Right kidney (tissue), 1 donor: Measurements from ENCODE around the gene E4F1.

ENCODE experiments used
- DNase-seq: peaks from one replicate; pipeline ENCODE4 v3.0.0-alpha.2; 2016

E4F1 gene

DNA sequence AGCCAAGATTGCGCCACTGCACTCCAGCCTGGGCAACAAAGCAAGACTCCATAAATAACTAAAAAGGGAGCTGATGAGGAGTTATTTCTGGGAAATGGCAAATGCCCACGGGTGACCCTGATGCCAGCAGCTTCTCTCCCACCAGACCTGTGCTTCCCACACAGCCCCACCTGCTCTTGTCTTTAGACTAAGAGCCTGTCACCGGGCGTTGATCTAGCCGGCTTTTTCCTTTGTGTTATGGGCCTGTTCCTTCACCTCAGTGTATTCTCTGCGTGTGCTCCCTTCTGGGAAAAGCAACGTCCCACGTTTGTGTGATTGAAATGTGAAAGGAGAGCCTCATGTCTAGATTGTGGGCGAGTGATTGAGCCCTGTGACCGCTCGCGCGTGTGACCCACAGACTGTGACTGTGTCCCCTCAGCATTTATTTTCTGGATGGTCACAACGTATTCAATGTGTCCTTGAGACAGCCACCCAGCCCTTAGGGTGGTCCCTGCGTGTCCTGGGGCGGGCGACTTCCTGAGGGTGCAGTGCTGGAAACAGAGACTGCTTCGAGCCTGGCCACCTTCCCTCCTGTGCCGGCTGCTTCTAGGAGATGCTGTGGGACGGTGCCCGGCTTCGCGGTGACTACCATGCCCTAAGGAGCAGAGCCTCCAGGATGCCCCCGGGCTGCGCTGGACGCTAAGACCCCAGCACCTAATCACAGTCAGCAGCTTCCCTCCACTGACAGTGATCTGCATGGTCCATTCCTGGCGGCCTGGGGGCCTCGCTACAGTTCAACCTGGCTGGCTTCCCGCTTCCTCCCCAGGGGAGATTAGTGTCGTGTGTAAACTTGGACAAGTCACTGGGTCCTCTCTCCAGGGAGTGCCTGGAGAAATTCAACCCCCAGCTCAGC is 52.3 kb downstream of the E4F1 start:
- DNase-seq: no peak

DNA sequence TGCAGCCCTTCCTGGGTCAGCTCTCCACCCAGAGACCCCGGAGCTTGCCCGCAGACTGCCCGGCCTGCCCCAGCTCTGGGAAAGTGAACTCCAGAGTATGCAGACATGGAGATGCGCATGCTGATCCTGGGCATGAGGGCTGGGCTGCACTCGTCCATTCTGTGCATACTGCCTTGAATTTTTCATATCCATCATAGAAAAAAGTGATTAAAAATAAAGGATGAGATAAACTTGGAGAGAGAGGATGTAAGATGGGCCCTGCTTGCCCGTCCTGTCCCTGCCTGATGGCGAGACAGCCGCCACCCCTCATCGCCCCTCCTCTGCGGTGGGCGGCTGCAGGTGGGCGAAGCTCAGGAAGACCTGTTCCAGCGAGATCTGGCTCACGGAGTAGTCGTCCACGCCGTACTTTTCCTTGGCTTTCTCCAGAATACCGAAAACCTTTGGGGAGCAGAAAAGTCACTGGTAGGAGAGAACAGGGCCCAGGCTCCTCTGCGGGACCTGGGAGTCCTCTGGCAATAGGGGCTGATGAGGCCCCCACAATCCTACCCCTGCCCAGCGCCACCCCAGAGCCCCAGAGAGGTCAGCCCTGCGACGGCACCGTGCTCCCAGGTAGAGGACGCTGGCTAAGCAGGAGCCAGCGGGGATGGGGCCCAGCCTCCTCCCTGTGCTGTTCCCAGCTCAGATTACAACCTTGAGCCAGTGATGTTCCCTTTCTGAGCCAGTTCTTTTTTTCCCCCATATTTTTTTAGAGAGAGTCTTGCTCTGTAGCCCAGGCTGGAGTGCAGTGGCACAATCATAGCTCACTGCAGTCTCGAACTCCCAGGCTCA is 53.2 kb downstream of the E4F1 start:
- DNase-seq: no peak

DNA sequence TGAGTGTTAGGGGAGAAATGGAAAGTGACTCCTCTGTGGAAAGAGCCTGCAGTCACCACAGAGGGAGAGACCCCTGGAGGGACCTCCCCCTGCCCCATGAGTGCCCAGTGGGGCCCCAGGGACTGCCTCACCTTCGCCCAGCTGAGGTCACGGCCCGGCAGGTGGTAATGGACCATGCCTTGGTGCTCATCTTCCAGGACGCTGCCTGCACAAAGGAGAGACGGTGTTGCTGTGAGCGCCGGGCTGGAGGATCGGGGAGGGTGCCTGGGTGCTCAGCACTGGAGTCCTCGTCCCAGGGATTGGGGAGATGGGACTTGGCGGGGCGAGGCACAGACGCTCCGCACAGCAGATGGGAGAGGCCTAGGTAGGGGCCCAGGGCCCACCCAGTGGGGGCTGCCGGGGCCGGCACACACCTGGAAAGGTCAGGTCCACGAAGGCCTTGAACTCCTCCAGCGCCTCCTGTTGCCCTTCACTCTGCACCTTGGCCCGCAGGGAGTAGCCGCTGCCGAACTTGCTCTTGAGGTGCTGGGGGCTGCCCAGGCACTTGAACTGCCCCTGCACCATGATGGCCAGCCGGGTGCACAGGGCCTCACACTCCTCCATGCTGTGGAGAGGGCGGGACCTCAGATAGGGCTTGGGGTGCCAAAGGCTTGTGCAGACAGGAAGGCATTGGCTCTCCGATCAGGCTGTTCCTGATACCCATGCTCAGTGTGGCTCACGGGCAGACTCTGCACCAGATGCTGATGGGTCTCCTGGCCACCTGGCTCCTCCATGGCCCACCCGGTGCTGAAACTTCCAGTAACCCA is 54.3 kb downstream of the E4F1 start:
- no peak for DNase-seq

DNA sequence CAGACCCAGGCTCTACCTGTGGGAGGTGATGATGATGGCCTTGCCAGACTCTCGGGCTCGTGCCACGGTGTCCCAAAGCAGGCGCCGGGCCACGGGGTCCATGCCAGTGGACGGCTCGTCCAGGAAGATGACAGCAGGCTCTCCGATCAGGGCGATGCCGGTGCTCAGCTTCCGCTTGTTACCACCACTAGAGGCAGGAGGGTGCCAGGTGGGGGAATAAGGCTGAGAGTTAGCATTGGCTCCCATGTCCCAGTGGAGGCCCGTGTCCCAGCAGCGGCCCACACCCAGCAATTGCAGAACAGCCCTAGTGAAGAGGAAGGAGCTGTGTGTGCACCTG is 54.8 kb downstream of the E4F1 start:
- DNase-seq: no peak

DNA sequence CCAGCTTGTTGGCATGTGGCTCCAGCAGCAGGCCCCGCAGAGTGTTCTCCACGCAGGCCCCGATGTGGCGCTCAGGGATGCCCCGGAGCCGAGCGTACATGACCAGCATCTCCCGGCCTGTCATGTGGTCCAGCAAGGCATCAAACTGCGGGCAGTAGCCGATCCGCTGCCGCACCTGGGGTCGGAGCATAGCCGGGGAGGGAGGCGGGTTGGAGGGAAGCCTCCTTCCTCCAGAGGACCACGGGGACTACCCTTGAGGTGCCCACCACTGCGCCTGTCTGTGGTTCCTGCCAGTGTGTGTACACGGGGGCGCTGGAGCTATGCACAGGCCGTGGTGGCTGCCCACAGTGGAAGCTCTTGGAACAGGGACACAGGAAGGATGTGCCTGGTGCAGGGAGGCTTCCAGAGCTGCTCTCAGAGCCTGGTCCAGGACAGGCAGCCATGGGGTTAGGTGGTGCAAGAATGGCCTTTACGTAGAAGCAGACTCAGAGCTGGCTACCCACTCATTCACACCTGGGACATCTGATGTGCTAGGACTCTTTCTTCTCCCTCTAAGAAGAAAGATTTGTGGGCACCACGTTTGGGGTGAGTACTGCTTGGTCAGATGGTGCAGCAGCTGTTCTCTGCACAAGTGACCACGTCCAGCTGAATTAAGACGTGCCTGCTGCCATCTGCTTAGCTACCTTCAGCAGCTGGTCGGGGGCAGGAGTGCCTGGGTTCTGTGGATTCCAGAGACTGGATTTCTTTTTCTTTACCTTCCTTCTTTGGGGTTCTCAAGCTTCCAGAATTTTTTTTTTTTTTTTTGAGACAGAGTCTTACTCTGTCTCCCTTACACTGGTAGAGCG is 55.8 kb downstream of the E4F1 start:
- DNase-seq: no peak

DNA sequence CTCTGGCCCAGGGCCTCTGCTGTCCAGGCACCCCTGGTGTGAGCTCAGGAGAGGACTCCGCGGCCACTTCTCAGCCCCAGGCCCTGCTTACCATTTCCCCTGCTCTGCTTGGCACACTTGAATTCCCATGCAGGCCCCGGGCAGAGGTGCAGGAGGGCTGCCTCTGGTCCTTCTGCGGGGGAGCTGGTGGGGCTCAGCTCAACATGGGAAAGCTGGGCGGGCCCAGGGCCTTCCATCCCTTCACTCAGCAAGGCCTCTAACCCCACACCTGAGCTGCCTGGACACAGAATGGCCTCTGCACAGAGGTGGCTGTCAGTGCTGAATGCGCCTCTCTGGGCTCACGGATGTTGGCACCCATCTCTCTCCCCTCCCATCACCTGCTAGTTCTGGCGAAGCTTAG is 57.1 kb downstream of the E4F1 start:
- no peak for DNase-seq

DNA sequence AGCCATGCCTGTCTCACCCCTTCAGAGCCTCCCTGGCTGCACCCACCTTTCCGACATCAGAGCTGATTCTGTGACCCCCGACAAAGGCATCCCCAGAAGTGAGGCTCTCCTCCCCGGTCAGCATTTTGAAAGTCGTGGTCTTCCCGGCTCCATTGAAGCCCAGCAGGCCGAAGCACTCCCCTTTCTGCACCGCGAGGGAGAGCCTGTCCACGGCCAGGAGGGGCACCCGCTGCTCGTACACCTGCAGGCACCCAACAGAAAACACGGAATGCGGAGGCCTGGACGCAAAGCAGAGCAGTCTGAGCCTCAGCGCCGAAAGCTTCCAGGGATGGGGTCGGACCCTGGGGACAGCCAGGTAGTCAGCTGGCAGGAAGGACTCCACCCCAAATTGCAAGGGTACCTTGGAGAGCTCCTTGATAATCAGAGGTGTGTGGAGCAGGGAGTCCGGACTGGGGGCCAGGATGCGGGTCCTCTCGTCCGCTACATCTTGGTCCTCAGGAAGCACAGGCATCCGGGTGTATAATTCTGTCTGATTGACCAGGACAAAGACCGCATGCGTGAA is 57.7 kb downstream of the E4F1 start:
- DNase-seq: no peak

DNA sequence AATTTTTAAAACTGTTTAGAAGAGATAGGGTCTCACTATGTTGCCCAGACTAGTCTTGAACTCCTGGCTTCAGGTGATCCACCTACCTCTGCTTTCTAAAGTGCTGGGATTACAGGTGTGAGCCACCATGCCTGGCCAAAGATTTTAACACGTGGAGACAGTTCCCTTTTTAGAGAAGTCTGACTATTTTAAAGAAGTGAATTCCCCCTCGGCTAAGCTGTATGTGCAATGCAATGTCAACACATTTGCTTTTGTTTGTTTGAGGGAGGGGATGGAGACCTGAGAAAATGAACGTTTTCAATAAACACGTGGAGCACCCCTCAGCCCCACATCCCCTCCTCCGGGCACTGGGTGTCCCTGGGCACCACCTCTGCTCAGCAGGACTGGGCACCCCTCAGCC is 58.9 kb downstream of the E4F1 start:
- DNase-seq: no peak

DNA sequence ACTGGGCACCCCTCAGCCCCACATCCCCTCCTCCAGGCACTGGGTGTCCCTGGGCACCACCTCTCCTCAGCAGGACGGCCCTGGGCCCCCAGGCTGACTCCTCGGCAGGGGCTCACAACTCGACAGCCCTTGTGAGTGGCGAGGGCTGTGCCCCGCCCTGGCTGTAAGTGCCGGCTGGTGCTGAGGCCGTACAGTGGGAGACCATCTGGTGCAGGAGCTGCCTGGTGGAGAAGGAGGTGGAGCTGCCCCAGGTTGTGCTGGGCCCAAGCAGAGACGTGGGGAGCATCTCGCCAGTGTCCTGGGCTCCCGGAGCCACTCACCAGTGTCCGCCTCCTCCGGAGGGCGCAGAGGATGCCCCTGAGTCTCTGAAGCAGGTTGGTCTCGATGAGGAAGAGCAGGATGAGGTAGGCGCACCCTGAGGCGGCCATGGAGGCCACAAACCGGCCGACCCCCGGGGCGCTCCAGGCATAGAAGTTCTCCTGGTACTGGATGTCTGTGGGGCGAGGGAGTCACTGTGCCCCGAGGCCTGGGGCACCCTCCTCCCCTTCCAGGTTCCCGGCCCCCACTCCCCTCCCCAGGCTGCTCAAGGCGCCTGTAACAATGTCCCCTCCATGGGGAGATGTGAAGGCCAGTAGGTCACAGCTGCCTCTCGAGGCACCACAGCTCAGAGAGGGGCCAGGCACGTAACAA is 59.6 kb downstream of the E4F1 start:
- no peak for DNase-seq

DNA sequence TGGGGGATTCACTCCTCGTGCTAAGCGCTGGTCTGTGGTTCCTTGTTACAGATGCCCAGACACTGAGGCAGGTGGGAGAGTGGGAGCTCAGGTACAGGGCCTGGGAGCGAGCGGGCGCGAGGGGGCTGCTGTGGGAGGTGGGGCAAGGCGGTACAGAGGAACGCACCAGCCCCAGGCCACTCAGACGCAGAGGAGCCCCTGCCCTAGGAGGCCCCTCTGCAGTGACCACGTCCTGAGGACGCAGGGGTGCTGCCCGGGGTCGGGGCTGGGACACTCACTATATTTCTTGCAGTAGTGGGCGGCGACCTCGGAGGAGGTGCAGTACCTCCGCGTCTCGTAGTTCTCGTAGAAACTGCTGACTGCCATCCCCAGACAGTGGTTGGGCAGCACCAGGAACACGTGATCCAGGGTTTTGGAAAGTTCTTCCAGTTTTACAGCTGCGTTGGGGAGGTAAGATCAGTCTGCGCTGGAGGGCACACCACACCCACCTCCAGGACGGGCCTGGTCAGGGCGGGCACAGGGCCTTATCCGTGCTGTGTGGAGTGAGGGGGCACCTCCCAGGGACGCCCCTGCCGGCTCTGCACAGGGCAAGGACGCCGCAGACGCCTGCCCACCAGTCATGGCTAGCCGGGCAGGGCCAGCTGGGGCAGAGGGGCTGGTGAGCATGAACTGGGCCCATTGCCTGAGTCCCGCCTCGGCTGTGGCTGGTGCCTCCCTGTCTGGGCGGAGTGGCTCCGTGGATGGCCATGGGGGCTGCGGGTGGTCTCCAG is 60.8 kb downstream of the E4F1 start:
- no peak for DNase-seq

DNA sequence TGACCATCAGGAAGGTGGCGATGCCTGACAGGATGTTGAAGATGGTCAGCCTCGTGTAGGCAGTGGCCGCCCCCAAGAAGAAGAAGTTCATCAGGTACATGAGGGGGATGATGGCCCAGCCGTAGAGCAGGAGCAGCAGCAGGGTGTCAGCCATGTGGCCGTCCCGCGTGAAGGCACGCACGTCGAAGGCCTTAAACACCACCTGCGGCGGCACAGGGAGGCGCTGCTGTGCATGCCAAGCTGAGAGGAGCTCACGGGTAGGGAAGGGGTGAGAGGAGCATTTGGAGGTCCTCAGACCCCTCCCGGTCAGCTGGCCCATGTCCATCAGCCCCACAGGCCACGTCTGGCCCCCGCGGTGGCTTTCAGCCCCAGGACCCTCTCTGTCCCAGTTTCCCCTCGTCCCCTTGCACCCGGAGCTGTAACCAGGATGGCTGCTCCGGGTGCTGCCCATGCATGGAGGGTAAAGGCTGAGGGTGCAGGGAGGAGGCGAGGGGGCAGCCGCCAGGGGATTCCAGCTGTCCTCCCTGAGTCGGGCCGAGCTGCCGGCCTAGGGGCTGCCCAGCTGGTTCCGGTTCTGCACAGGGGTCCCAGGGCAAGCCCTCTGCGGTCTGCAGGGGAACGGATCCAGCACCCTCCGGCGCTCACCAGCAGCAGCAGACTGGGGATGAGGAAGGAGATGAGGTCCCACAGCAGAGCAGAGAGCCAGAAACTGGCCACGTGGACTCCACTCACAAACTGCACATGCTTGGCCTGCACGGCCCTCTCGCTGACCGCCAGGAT is 61.6 kb downstream of the E4F1 start:
- no peak for DNase-seq
